Lower lobe of right lung (tissue), 2 donors: ENCODE measurements around the gene UBL5. TPM values are rescaled to one million over a fixed set of nuclear protein-coding genes. Genes with fewer than 3 reads are reported as not detected.
A peak's percentile ranks its signal among the peaks of the same experiment; 100 is the strongest.
"Not testable (repeated sequence)": the region's sequence is repeated elsewhere in the genome, so short reads cannot be mapped to it uniquely, and the experiment has no call there.

Experiments used
- ATAC-seq, 2 donors: fragments of 200-7000 bp; cut with Tn5 transposase; one replicate each; pipeline ENCODE4 v1.9.1; 2020 to 2022; ENCODE audit warnings: mild to moderate bottlenecking in 2 of 2, moderate library complexity in 2 of 2
- DNase-seq: peaks from one replicate; pipeline ENCODE4 v3.0.0-alpha.2; 2020
- H3K27ac ChIP-seq: fragments of 200-600 bp; one replicate; pipeline ENCODE4 v1.8.0; 2022
- H3K27me3 ChIP-seq: fragments of 200-600 bp; one replicate; pipeline ENCODE4 v1.8.0; 2022; ENCODE audit warnings: low read depth
- H3K36me3 ChIP-seq: fragments of 200-600 bp; one replicate; pipeline ENCODE4 v1.8.0; 2022; ENCODE audit warnings: mild to moderate bottlenecking
- H3K4me1 ChIP-seq: fragments of 200-600 bp; one replicate; pipeline ENCODE4 v1.8.0; 2022
- H3K4me3 ChIP-seq: fragments of 200-600 bp; one replicate; pipeline ENCODE4 v1.8.0; 2022; ENCODE audit warnings: mild to moderate bottlenecking
- H3K9me3 ChIP-seq: fragments of 200-600 bp; one replicate; pipeline ENCODE4 v1.8.0; 2022
- intact Hi-C: fragments of 100-400 bp; cut with DNase I; formaldehyde crosslinking; loops from one replicate; pipeline ENCODE4 v1.11.0; 2022
- total RNA-seq: library from RNA; stranded (reverse); fragmentation: NEBNext Ultra II Directional; extraction: Animal tissue kit (Norgen Biotek cat#: 25700); gene quantifications from one replicate; pipeline ENCODE4 v1.2.1, GENCODE V29; 2021
- TF ChIP-seq, protein P1 (sequence below): fragments of 200-600 bp; IDR thresholded peaks from one replicate; pipeline ENCODE4 v1.8.0; 2022; ENCODE audit warnings: antibody characterized with exemption, mild to moderate bottlenecking
- donor health status: DM: no; HTN: yes; CAD: no; lungs with severe emphysema.

Gene UBL5
- total RNA-seq, 1 donor from 2014 or later: 241 TPM

DNA sequence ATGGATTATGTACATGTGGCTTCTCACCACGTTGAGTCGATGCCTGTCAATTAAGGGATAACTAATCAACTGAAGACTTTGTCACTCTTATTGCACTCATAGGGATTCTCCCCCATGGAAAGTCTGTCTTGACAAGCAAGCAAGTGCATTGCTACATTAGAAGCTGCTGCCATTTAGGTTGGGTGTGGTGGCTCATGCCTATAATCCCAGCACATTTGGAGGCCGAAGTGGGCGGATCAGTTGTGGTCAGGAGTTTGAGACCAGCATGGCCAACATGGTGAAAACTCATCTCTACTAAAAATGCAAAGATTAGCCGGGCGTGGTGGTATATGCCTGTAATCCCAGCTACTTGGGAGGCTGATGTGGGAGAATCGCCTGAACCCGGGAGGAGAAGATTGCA is 40.9 kb upstream of the UBL5 start:
- no peak overlapping the region for H3K4me3 ChIP-seq
- TF ChIP-seq, protein P1, sequence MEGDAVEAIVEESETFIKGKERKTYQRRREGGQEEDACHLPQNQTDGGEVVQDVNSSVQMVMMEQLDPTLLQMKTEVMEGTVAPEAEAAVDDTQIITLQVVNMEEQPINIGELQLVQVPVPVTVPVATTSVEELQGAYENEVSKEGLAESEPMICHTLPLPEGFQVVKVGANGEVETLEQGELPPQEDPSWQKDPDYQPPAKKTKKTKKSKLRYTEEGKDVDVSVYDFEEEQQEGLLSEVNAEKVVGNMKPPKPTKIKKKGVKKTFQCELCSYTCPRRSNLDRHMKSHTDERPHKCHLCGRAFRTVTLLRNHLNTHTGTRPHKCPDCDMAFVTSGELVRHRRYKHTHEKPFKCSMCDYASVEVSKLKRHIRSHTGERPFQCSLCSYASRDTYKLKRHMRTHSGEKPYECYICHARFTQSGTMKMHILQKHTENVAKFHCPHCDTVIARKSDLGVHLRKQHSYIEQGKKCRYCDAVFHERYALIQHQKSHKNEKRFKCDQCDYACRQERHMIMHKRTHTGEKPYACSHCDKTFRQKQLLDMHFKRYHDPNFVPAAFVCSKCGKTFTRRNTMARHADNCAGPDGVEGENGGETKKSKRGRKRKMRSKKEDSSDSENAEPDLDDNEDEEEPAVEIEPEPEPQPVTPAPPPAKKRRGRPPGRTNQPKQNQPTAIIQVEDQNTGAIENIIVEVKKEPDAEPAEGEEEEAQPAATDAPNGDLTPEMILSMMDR: no peak
- no peaks in the 10 kb centered on the region for H3K27me3 ChIP-seq
- H3K36me3 ChIP-seq: no peaks in the 10 kb centered on the region
- H3K9me3 ChIP-seq: no peaks in the 10 kb centered on the region
- ATAC-seq (no peak), DNase-seq (no peak)
- intact Hi-C loops: no loop called here
- H3K27ac ChIP-seq: peak overlapping the region; percentile 96
- peaks cover 10% of the 10 kb centered on the region for H3K4me1 ChIP-seq

DNA sequence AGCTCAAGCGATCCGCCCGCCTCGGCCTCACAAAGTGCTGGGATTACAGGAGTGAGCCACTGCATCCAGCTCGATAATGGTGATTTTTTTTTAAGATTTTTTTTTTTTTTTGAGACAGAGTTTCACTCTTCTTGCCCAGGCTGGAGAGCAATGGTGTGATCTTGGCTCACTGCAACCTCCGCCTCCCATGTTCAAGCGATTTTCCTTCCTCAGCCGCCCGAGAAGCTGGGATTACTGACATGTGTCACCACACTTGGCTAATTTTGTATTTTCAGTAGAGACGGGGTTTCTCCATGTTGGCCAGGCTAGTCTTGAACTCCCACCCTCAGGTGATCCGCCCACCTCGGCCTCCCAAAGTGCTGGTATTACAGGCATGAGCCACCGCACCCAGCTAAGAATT is 39.1 kb upstream of the UBL5 start:
- H3K4me3 ChIP-seq, DNase-seq, ATAC-seq, intact Hi-C loops, H3K27me3 ChIP-seq, H3K36me3 ChIP-seq, H3K27ac ChIP-seq, H3K4me1 ChIP-seq, H3K9me3 ChIP-seq: not testable (repeated sequence)

DNA sequence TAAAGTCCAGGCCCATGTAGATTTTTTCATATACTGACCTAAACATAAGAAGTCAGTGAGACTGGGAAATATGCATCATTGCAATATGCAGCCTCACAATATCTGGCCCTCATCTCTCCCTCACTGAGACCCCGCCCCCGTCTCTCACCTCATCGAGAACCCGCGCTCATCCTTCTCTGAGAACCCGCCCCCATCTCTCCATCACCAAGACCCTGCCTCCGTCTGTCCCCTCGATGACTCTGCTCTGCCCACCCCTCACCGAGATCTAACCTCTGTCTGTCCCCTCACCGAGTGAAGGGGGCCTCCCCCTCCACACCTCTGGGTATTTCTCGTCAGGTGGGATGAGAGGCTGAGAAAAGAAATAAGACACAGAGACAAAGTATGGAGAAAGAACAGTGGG is 38.7 kb upstream of the UBL5 start:
- intact Hi-C loops: no loop called here
- ATAC-seq (no peak), DNase-seq (no peak)
- H3K4me1 ChIP-seq: peaks cover 10% of the 10 kb centered on the region
- no peaks in the 10 kb centered on the region for H3K9me3 ChIP-seq
- TF ChIP-seq, protein P1: no peak
- H3K4me3 ChIP-seq: no peak overlapping the region
- no peak overlapping the region for H3K27ac ChIP-seq
- no peaks in the 10 kb centered on the region for H3K27me3 ChIP-seq
- H3K36me3 ChIP-seq: no peaks in the 10 kb centered on the region

GRCh38 chr19:9789579-9789978 is 38.1 kb upstream of the UBL5 start:
- H3K4me1 ChIP-seq, H3K4me3 ChIP-seq, H3K27me3 ChIP-seq, H3K36me3 ChIP-seq, H3K27ac ChIP-seq, intact Hi-C loops, H3K9me3 ChIP-seq, ATAC-seq, DNase-seq: not testable (repeated sequence)

DNA sequence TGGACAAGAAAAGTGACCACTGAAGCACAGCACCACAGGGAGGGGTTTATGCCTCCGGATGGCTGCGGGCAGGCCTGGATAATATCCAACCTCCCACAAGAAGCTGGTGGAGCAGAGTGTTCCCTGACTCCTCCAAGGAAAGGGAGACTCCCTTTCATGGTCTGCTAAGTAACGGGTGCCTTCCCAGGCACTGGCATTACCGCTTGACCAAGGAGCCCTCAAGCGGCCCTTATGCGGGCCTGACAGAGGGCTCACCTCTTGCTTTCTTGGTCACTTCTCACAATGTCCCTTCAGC is 36.7 kb upstream of the UBL5 start:
- Histone ChIP-seq H3K27ac (peak overlapping the region; percentile 71), H3K4me3 (peak overlapping the region; percentile 67)
- DNase-seq, ATAC-seq, H3K9me3 ChIP-seq, H3K4me1 ChIP-seq, H3K36me3 ChIP-seq, H3K27me3 ChIP-seq: not testable (repeated sequence)
- intact Hi-C loops: loop anchor here (10.0 kb wide), 1 partner anchor 166 kb away; the partner anchor contains the start of gene ZNF561

- Histone ChIP-seq H3K36me3 (no peaks in the 10 kb centered on the region), H3K27me3 (no peaks in the 10 kb centered on the region), H3K4me1 (no peaks in the 10 kb centered on the region), H3K27ac (peak overlapping the region; percentile 76), H3K9me3 (no peaks in the 10 kb centered on the region), H3K4me3 (peak overlapping the region; percentile 67)
- ATAC-seq: peak; percentile 84 to 91
- TF ChIP-seq, protein P1: no peak
- peak; percentile 96 for DNase-seq
- intact Hi-C loops: loop anchor here (10.0 kb wide), 1 partner anchor 167 kb away; the partner anchor contains the start of gene ZNF561
Observed at GRCh38 chr19:9791552-9792205, 36.0 kb upstream of the UBL5 start.

- TF ChIP-seq, protein P1: no peak
- peak; percentile 96 for DNase-seq
- Histone ChIP-seq H3K27me3 (no peaks in the 10 kb centered on the region), H3K36me3 (no peaks in the 10 kb centered on the region), H3K27ac (peak overlapping the region; percentile 88), H3K4me1 (no peaks in the 10 kb centered on the region), H3K4me3 (peak overlapping the region; percentile 67), H3K9me3 (no peaks in the 10 kb centered on the region)
- intact Hi-C loops: loop anchor here (10.0 kb wide), 1 partner anchor 168 kb away; the partner anchor contains the start of gene ZNF561
- ATAC-seq: peak; percentile 85 to 89
Observed at GRCh38 chr19:9792206-9793070, 35.3 kb upstream of the UBL5 start.
